Kidney (tissue), 14 donors: ENCODE measurements around the gene NFE2. TPM values are rescaled to one million over a fixed set of nuclear protein-coding genes. Genes with fewer than 3 reads are reported as not detected.
A peak's percentile ranks its signal among the peaks of the same experiment; 100 is the strongest.

ENCODE experiments used
- DNase-seq, 5 donors: peaks; one replicate each; pipeline ENCODE4 v3.0.0-alpha.2; 2013 to 2020
- FAIRE-seq: peaks from 2 replicates; lab custom pipeline; 2012; peaks lifted over from hg19 to GRCh38; lab: Jason Lieb, UNC
- H3K27ac ChIP-seq, 2 donors: one replicate each; pipeline ENCODE4 v1.7.0; 2013; ENCODE audit warnings: low read depth in 2 of 2, low read length in 2 of 2, inconsistent platforms in 1 of 2
- H3K27me3 ChIP-seq: one replicate; pipeline ENCODE4 v1.7.1; 2013; ENCODE audit warnings: low read length, inconsistent platforms; ENCODE audit not compliant: control insufficient read depth, insufficient read depth
- H3K36me3 ChIP-seq, 3 donors: one replicate each; pipeline versions ENCODE4 v1.7.0 to v1.7.1; 2013; ENCODE audit warnings: low read length in 3 of 3, control low read depth in 1 of 3, inconsistent platforms in 1 of 3; ENCODE audit not compliant: insufficient read depth in 3 of 3, control insufficient read depth in 2 of 3
- H3K4me1 ChIP-seq, 3 donors: one replicate each; pipeline versions ENCODE4 v1.7.0 to v1.7.1; 2013; ENCODE audit warnings: low read length in 3 of 3, inconsistent platforms in 1 of 3, low read depth in 1 of 3; ENCODE audit not compliant: control insufficient read depth in 2 of 3, insufficient read depth in 2 of 3
- H3K4me3 ChIP-seq, 3 donors: one replicate each; pipeline versions ENCODE4 v1.7.0 to v1.8.1; 2013; ENCODE audit warnings: low read length in 3 of 3, control low read depth in 1 of 3, inconsistent platforms in 1 of 3
- H3K9ac ChIP-seq, 3 donors: one replicate each; pipeline versions ENCODE4 v1.7.0 to v1.7.1; 2013; ENCODE audit warnings: low read length in 3 of 3, control low read depth in 1 of 3, inconsistent platforms in 1 of 3
- H3K9me3 ChIP-seq, 3 donors: one replicate each; pipeline versions ENCODE4 v1.7.0 to v1.7.1; 2013; ENCODE audit warnings: low read length in 3 of 3, control low read depth in 1 of 3, inconsistent platforms in 1 of 3; ENCODE audit not compliant: control insufficient read depth in 2 of 3, insufficient read depth in 1 of 3
- intact Hi-C: fragments of 100-400 bp; cut with DNase I; formaldehyde crosslinking; loops from one replicate; pipeline ENCODE4 v1.11.1; 2022
- polyA plus RNA-seq: library from polyadenylated mRNA; stranded (reverse); fragments of 350-450 nt; fragmentation: Illumina TruSeq; extraction: RNeasy Lipid Tissue Mini Kit (QIAGEN cat#74804); gene quantifications from one replicate; pipeline ENCODE4 v1.2.3, GENCODE V29; 2014; ENCODE audit warnings: low read depth, low replicate concordance; ENCODE audit not compliant: insufficient read depth
- total RNA-seq: library from RNA; stranded (reverse); fragmentation: NEBNext Ultra II Directional; extraction: Animal tissue kit (Norgen Biotek cat#: 25700); gene quantifications from one replicate; pipeline ENCODE4 v1.2.1, GENCODE V29; 2021
- TF ChIP-seq, protein P1 (sequence below): IDR thresholded peaks from 3 replicates; pipeline ENCODE4 v1.5.1; 2012; ENCODE audit warnings: mild to moderate bottlenecking, moderate library complexity, borderline replicate concordance; ENCODE audit not compliant: insufficient read depth; ENCODE audit errors: extremely low read depth
- donor health status: control.
- donor health status: control.
- donor health status: control.
- donor health status: control.
- donor health status: control.
- donor health status: DM: yes; HTN: yes; CAD: no.
- donor health status: Normal renal cell carcinoma (clear cell type).

The NFE2 gene
- total and polyA plus RNA-seq, 2 donors from 2014 or later: 1.6 TPM; not detected in 1

DNA sequence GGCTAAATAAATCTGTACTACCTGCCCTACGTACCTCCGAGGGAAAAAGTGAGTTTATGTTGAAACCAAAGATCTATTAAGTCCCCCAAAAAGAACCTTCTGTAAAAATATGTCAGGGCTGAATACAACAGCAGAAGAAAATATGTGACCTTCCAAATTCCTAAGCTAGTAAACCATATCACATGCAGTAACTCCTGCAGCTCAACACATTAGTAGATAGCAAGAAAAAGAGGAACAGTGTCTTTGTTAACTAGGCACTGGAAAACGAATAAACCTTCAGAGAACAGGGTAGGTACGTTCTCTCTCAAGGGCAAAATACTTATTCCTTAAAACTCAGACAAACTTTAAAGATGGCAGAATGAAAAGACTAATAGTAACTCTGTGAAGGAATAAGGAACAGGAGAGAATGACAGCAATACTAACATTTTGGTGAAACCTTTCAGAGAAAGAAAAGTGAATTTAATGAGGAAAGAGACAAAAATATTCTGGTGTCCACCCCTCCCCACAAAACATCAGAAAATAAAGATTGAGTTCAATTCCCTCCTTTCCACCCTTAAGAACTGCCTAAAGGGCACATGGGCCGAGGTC lies 38.9 kb downstream of the NFE2 start:
- no peak for FAIRE-seq
- intact Hi-C loops: no loop called here
- H3K4me1 ChIP-seq: peaks cover 14 to 23% (median 20%) of the 10 kb centered on the region in 3 donors
- H3K4me3 ChIP-seq: peak overlapping the region in 1 of 3 donors; percentile 5
- H3K9ac ChIP-seq: peak overlapping the region in 2 of 3 donors; percentile 10 to 25
- H3K36me3 ChIP-seq: no peaks in the 10 kb centered on the region
- no peaks in the 10 kb centered on the region for H3K27me3 ChIP-seq
- TF ChIP-seq, protein P1, sequence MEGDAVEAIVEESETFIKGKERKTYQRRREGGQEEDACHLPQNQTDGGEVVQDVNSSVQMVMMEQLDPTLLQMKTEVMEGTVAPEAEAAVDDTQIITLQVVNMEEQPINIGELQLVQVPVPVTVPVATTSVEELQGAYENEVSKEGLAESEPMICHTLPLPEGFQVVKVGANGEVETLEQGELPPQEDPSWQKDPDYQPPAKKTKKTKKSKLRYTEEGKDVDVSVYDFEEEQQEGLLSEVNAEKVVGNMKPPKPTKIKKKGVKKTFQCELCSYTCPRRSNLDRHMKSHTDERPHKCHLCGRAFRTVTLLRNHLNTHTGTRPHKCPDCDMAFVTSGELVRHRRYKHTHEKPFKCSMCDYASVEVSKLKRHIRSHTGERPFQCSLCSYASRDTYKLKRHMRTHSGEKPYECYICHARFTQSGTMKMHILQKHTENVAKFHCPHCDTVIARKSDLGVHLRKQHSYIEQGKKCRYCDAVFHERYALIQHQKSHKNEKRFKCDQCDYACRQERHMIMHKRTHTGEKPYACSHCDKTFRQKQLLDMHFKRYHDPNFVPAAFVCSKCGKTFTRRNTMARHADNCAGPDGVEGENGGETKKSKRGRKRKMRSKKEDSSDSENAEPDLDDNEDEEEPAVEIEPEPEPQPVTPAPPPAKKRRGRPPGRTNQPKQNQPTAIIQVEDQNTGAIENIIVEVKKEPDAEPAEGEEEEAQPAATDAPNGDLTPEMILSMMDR: no peak
- peak overlapping the region; percentile 23 to 48 for H3K27ac ChIP-seq
- peak in 2 of 5 donors; percentile 46 to 50 for DNase-seq
- no peaks in the 10 kb centered on the region for H3K9me3 ChIP-seq

DNA sequence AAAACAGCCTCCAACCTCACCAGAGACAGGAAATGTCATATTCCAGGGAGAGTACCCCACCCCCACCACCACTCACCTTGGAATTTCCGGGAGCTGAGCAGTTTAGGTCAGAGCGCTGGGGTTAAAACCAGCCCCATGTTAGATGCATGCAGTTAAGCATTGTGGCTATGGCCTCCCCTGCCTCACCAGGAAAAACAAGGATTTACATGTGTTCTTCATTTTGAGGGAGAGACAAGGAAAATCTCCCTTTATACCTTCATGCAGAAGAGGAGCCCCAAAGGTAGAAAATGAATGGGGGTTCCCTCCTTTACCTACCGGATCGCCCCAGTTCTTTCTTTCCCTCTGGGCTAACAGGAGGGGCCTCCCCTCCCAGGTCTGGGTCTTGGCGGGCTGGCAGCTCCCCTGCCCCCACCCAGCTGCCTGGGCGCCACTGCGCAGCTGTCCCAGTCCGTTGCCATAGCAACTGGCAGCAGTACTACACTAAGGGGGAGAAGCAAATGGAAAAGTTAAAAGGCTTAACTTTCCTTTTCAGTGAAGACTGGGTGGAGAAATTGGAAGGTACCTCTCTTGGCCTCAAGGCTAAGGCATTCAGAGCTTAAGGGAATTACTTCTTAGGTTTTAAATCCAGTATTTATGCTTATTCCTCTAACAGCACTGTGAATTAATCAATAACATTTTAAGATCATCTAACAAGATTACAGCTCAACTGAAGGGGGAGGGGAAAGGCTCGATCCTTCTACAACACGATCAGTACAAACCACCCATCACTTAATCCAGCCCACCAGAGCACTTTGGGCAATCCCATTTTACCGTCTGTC lies 41.4 kb downstream of the NFE2 start:
- Histone ChIP-seq H3K9me3 (no peaks in the 10 kb centered on the region), H3K27me3 (no peaks in the 10 kb centered on the region), H3K36me3 (peaks cover 2 to 10% (median 3%) of the 10 kb centered on the region in 3 donors), H3K4me1 (peaks cover 14 to 23% (median 20%) of the 10 kb centered on the region in 3 donors), H3K9ac (peak overlapping the region; percentile 38 to 53 (median 41)), H3K27ac (peak overlapping the region; percentile 85 to 86), H3K4me3 (peak overlapping the region; percentile 49 to 77 (median 66))
- DNase-seq (peak; percentile 90 to 97 (median 93)), FAIRE-seq (no peak)
- TF ChIP-seq, protein P1: no peak
- intact Hi-C loops: no loop called here

DNA sequence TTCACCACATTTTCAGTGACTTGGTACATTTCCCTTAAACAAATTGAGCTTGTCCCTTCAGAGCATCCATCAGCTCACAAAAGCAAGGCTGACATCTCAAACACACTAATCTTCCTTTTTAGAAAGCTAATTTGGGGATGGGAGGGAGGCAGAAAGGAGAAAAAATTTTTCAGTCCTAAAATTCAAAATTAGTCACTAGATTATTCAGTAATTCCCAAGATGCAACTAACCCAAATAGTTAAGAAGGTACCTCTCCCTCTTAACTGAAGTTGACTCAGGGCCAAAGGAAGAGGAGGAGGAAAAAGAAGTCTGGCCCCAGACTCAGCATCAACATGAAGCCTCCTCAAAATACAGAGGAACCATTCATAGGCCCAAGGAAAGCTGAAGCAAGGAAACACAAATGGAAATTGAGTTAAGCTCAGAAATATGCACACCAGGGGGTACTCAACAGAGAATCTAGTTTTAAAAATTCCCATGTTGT lies 42.6 kb downstream of the NFE2 start:
- Histone ChIP-seq H3K36me3 (peaks cover 2 to 10% (median 3%) of the 10 kb centered on the region in 3 donors), H3K9me3 (no peaks in the 10 kb centered on the region), H3K9ac (peak overlapping the region in 1 of 3 donors; percentile 38), H3K4me3 (no peak overlapping the region), H3K4me1 (peaks cover 14 to 23% (median 20%) of the 10 kb centered on the region in 3 donors), H3K27me3 (no peaks in the 10 kb centered on the region), H3K27ac (peak overlapping the region; percentile 18 to 85)
- DNase-seq (peak in 1 of 5 donors; percentile 26), FAIRE-seq (no peak)
- TF ChIP-seq, protein P1: no peak
- intact Hi-C loops: no loop called here
